Measurements from ENCODE around the gene FHL1. TPM values are rescaled to one million over a fixed set of nuclear protein-coding genes. Genes with fewer than 3 reads are reported as not detected.

FHL1 gene
- total RNA-seq, 4 donors from 2014 or later, result 2,023 to 8,069 (median 7,102) TPM

DNA sequence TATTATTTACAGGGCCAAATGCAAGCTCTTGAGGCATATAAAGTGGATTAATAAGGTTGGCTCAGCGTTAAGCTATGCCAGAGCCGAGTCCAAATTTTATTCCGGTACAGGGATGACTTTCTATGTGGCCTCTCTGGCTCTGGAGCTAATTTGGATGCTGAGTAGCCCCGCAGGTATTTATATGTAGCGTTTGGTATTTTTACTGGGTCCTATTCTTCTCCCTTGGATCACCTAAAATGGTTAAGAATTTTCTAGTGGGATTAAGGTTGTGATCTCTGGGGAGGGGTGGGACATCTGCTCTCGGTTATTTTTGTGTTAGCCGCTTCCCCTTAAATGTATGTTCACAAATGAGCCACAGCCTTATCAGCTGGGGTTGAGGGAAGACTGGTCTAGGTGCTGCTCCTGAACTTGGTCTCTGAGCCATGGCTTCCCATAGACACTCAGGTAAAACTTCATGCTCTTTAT lies 49.4 kb downstream of the FHL1 start:
- DNase-seq, result no peak
- intact Hi-C loops (cut with DNase I; ENCODE audit: low total_unique reads), result no loop called here
- Histone ChIP-seq H3K27me3 (no peaks in the 10 kb centered on the region), H3K4me3 (peak overlapping the region; percentile 47 to 62 (median 56)), H3K4me1 (peaks cover 33 to 59% of the 10 kb centered on the region in 2 donors), H3K36me3 (peaks cover 0 to 9% of the 10 kb centered on the region in 2 donors), H3K27ac (peak overlapping the region; percentile 84 to 92 (median 84)), H3K9me3 (no peaks in the 10 kb centered on the region)
- in situ Hi-C loops (cut with MboI; ENCODE audit: low sequenced_read_pairs in 4 of 4), result no loop called here
- TF ChIP-seq, protein P1, sequence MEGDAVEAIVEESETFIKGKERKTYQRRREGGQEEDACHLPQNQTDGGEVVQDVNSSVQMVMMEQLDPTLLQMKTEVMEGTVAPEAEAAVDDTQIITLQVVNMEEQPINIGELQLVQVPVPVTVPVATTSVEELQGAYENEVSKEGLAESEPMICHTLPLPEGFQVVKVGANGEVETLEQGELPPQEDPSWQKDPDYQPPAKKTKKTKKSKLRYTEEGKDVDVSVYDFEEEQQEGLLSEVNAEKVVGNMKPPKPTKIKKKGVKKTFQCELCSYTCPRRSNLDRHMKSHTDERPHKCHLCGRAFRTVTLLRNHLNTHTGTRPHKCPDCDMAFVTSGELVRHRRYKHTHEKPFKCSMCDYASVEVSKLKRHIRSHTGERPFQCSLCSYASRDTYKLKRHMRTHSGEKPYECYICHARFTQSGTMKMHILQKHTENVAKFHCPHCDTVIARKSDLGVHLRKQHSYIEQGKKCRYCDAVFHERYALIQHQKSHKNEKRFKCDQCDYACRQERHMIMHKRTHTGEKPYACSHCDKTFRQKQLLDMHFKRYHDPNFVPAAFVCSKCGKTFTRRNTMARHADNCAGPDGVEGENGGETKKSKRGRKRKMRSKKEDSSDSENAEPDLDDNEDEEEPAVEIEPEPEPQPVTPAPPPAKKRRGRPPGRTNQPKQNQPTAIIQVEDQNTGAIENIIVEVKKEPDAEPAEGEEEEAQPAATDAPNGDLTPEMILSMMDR (IDR thresholded peaks at IDR 0.05 in 4 of 5, conservative IDR thresholded peaks at IDR 0.05 in 1 of 5), result no peak
- peak; percentile 51 to 76 for TF ChIP-seq POLR2A (IDR thresholded peaks at IDR 0.05)
- ATAC-seq, result peak; percentile 43 to 64

DNA sequence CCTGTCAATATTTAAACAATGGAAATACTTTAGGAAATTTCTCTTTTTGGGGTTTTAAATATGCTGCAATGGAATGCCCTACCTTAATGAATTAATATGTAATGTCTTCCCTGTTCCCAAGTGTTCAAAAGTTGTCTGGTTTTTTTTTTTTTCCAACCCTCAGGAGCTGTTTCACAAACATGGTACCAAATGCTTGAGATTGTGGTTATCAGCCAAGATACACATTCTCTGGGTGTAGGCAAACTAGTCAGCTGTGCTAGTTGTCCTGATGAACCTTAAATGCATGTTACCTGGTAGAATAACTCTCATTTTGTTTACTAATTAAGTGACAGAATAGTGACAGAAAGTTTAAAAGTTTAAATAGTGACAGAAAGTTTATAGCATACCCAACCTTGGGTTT lies 50.7 kb downstream of the FHL1 start:
- in situ Hi-C loops (cut with MboI; ENCODE audit: low sequenced_read_pairs in 4 of 4) (no loop called here), intact Hi-C loops (cut with DNase I; ENCODE audit: low total_unique reads) (loop anchor here (2.0 kb wide), 1 partner anchor 17 kb away; no protein-coding TSS in a partner anchor)
- Histone ChIP-seq H3K4me1 (peaks cover 36 to 47% of the 10 kb centered on the region in 2 donors), H3K27ac (peak overlapping the region; percentile 84 to 92 (median 84)), H3K27me3 (no peaks in the 10 kb centered on the region), H3K9me3 (no peaks in the 10 kb centered on the region), H3K4me3 (peak overlapping the region; percentile 47 to 62 (median 56)), H3K36me3 (peaks cover 0 to 9% of the 10 kb centered on the region in 2 donors)
- no peak for DNase-seq
- no peak for ATAC-seq
- TF ChIP-seq, protein P1 (IDR thresholded peaks at IDR 0.05 in 4 of 5, conservative IDR thresholded peaks at IDR 0.05 in 1 of 5), result no peak
- TF ChIP-seq POLR2A (IDR thresholded peaks at IDR 0.05), result no peak

DNA sequence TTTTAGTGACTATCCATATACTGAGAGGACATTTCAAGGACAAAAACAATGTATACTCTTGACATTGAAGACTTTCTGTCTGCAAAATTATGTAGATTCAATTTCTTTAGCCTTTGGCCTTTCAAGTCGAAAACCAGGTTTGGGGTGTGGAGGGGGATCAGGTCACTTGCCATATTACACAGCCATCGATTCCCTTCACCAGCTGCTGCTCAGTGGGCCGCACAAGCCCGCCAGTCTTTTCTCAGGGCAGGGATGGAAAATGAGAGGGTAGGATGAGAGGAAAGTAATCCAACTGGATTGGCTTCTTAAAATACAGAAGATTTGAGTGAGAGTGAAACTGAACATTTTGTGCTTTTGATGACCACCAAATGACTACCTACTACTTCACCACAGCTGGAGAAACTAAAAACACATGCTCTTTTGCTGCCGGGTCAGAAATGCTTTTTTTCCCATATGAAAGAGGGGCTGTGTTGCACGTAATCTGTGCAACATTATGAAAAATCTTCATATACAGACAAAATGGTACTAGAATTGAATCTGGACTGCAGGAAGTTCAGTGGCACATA lies 51.4 kb downstream of the FHL1 start:
- intact Hi-C loops (cut with DNase I; ENCODE audit: low total_unique reads), result loop anchor here (2.0 kb wide), 1 partner anchor 18 kb away; no protein-coding TSS in a partner anchor

DNA sequence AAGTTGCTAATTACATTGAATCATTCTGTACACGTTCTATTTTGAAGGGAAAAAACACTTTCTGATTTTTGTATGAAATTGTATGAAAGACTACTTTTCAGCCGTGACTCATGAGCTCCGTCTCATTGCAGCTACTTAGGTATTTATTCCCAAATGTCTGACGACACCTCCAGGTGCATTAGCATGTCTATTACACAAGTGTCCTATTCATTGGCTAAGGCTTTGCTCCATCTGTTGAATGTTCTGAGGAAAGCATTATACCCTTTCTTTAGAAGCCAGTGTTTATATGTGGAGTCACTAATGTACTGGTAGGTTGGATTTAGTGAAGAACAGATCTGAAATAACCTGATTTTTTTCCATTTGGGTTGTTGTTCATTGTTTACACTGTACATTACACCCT lies 52.0 kb downstream of the FHL1 start:
- peak in 1 of 2 donors; percentile 63 for TF ChIP-seq POLR2A (IDR thresholded peaks at IDR 0.05)
- TF ChIP-seq, protein P1 (IDR thresholded peaks at IDR 0.05 in 4 of 5, conservative IDR thresholded peaks at IDR 0.05 in 1 of 5), result no peak
- DNase-seq (no peak), ATAC-seq (peak; percentile 38 to 51)
- peak overlapping the region; percentile 84 to 92 (median 84) for H3K27ac ChIP-seq
- intact Hi-C loops (cut with DNase I; ENCODE audit: low total_unique reads) (loop anchor here (2.0 kb wide), 1 partner anchor 19 kb away; no protein-coding TSS in a partner anchor), in situ Hi-C loops (cut with MboI; ENCODE audit: low sequenced_read_pairs in 4 of 4) (no loop called here)
- no peaks in the 10 kb centered on the region for H3K9me3 ChIP-seq
- H3K27me3 ChIP-seq, result no peaks in the 10 kb centered on the region
- peak overlapping the region; percentile 47 to 62 (median 56) for H3K4me3 ChIP-seq
- H3K36me3 ChIP-seq, result peaks cover 0 to 9% of the 10 kb centered on the region in 2 donors
- H3K4me1 ChIP-seq, result peaks cover 38 to 41% of the 10 kb centered on the region in 2 donors

More for the DNA sequence above, 51.4 kb downstream of the FHL1 start:
- peak overlapping the region; percentile 84 to 92 (median 84) for H3K27ac ChIP-seq
- no peaks in the 10 kb centered on the region for H3K9me3 ChIP-seq
- in situ Hi-C loops (cut with MboI; ENCODE audit: low sequenced_read_pairs in 4 of 4), result no loop called here
- no peaks in the 10 kb centered on the region for H3K27me3 ChIP-seq
- ATAC-seq (no peak), DNase-seq (no peak)
- no peak for TF ChIP-seq POLR2A (IDR thresholded peaks at IDR 0.05)
- H3K36me3 ChIP-seq, result peaks cover 0 to 9% of the 10 kb centered on the region in 2 donors
- peaks cover 38 to 41% of the 10 kb centered on the region in 2 donors for H3K4me1 ChIP-seq
- peak overlapping the region; percentile 47 to 62 (median 56) for H3K4me3 ChIP-seq

DNA sequence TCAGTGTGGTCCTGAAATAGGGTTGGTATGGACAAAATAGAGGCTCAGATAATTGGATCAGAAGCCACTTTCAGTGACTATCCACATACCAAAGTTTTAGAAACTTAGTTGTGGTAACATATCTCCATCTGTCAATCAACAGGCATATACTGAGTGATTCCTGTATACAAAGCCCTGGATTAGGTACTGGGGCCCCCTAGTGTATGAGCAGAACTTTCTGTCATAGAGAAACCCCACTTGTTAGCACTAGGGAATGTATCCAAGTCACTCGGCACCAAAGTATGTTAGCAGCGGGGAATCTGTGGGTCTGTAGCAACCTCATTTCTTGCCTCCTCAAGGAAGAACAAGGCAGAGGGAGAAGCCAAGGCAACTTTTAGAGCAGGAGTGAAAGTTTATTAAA lies 53.1 kb downstream of the FHL1 start:
- H3K36me3 ChIP-seq, result peaks cover 0 to 9% of the 10 kb centered on the region in 2 donors
- no peaks in the 10 kb centered on the region for H3K27me3 ChIP-seq
- DNase-seq (peak in 1 of 2 donors; percentile 46), ATAC-seq (peak; percentile 25 to 57)
- TF ChIP-seq POLR2A (IDR thresholded peaks at IDR 0.05), result no peak
- TF ChIP-seq, protein P1 (IDR thresholded peaks at IDR 0.05 in 4 of 5, conservative IDR thresholded peaks at IDR 0.05 in 1 of 5), result peak; percentile 34 to 60 (median 52)
- H3K9me3 ChIP-seq, result no peaks in the 10 kb centered on the region
- H3K4me3 ChIP-seq, result peak overlapping the region; percentile 47 to 62 (median 56)
- H3K27ac ChIP-seq, result peak overlapping the region; percentile 84 to 92 (median 84)
- peaks cover 30 to 44% of the 10 kb centered on the region in 2 donors for H3K4me1 ChIP-seq
- intact Hi-C loops (cut with DNase I; ENCODE audit: low total_unique reads), result loop anchor here (1.0 to 5.0 kb wide), 2 partner anchors 30 to 143 kb away; no protein-coding TSS in a partner anchor
- in situ Hi-C loops (cut with MboI; ENCODE audit: low sequenced_read_pairs in 4 of 4), result no loop called here

Data from gastrocnemius medialis (tissue), 4 donors.